Esophagus mucosa (tissue), 1 donor: ENCODE data around the gene EEFSEC. TPM values are rescaled to one million over a fixed set of nuclear protein-coding genes. Genes with fewer than 3 reads are reported as not detected.

ENCODE experiments used
- ATAC-seq: fragments of 200-7000 bp; cut with Tn5 transposase; one replicate; pipeline ENCODE4 v1.9.1; 2020
- total RNA-seq: library from RNA; stranded (reverse); gene quantifications from one replicate; pipeline ENCODE4 v1.2.4, GENCODE V29; 2023
- donor health status: DM: yes; HTN: yes; CAD: no.

EEFSEC gene
- total RNA-seq, 1 donor from 2014 or later = 10.4 TPM

- ATAC-seq = no peak
Observed at GRCh38 chr3:128185630-128186447, 32.6 kb downstream of the EEFSEC start.

DNA sequence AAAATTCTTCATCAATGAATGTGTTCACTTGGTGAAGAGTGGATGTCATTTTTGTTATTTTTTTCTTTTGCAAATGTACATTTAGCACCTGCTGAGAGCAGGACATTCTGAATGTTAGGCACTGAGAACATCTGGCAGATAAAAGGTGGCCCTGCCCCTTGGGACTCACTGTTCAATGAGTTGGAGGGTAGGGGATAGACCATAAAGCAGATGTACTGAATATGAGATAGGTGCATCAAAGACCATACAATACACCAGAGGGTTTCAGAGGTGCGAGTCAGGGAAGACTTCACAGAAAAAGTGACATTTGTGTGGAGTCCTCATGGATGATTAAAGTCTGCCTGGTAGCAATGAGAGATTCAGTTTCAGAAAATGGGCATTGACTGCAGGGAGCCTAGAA is 34.2 kb downstream of the EEFSEC start:
- no peak for ATAC-seq

GRCh38 chr3:128188326-128188725 is 35.0 kb downstream of the EEFSEC start:
- no peak for ATAC-seq

DNA sequence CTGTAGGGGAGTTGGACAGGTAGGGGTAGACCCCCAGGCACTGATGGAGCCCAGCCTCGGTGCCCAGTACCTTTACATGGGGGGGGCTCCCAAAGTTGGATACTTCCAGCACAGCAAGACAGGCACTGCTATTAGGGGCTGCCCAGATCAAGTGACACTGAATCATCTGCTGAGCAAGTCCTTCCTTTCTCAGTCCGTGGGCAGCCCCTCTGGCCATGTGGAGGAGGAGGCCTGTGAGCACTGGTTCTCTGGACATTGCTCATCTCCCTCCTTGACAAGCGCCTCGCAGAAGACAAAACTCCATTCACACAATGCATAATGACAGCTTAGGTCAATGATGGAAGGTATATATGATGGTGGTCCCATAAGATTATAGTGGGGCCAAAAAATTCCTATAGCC is 35.7 kb downstream of the EEFSEC start:
- no peak for ATAC-seq

DNA sequence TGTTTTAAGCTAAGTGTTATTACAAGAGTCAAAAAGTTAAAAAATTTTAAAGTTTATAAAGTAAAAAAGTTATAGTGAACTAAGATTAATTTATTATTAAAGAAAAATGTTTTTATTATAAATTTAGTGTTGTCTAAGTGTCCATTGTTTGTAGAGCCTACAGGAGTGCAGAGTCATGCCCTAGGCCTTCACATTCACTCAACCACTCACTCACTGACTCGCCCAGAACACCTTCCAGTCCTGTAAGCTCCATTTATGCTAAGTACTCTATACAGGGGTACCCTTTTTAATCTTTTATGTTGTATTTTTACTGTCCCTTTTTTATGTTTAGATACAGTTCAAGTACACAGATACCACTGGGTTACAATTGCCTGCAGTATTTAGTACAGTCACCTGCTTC is 37.2 kb downstream of the EEFSEC start:
- peak; percentile 52 for ATAC-seq

DNA sequence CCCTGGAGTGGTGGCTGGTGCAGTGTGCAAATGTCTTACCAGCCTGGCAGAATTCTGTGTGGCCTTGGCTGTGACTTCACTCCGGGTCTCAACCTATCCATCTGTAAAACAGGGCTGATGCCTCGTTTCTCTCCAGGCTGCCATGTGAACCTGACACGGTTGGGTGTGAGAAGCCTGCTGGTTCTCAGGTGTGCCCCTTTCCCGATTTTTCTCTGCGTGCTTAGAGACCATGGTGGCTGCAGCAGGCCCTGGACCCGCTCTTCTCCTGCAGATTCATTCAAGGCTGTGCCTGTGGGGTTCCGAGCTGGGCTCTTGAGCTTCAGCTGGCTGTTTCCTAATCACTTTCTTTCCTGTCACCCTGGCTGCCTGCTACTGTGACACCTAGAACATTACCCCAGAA is 38.9 kb downstream of the EEFSEC start:
- ATAC-seq = no peak

DNA sequence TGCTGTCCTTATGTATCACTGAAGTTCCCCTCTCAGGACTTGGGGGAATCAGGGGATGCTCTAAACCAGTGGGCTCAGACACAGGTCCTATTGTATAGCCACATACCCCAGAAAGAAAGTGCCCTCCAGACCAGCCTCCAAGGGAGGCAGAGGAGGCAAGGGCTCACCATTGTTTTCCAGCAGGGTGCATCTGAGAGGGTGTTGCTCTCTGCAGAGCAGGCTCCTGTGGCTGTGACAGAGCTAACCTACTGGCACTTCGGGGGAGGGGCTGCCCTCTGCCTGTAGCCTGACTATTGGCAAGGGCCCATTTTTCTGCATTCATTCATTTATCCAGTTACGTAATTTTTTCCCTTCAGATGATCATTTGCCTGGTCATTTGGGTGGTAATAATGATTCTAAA is 39.9 kb downstream of the EEFSEC start:
- ATAC-seq = no peak

GRCh38 chr3:128194843-128195242 is 41.6 kb downstream of the EEFSEC start:
- no peak for ATAC-seq

DNA sequence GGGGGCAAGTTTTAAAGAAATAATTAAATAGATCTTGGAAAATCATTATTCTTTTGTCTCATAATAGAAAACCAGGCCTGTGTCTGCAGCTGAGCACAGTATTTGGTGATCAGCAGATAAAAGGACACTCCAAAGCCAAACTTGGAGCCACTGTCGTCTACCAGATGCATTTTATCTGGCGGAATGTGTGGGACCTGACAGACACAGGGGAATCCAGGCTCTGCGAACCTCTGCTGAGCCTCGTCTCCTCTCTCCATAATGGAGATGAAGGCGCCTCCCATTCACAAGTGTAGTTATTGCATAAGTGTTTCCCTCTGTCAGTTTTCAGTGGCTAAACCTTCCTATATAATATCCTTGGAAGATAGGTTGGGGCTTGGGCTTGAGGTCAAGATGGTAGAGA is 42.1 kb downstream of the EEFSEC start:
- no peak for ATAC-seq

GRCh38 chr3:128195802-128196201 is 42.5 kb downstream of the EEFSEC start:
- no peak for ATAC-seq

- no peak for ATAC-seq
Observed at GRCh38 chr3:128196647-128197046, 43.4 kb downstream of the EEFSEC start.

GRCh38 chr3:128197855-128198254 is 44.6 kb downstream of the EEFSEC start:
- no peak for ATAC-seq

DNA sequence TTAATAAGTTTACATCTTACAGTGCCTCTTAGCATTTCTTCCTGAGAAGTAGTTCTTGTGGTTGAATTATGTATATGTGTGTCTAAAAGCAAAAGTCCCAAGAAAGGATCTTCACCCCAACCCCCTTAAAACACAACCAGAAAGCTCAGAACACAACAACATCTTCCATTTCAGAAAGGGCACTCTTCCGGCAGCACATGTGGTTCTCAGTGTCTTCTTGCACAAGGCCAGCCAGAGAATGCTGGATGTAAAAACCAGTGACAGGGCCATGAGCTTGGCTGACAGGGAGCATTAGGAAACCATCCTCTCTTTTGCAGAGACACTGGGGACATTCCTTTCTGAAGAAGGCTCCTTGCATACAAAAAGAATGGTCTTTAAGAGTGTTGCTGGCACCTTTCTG is 45.0 kb downstream of the EEFSEC start:
- ATAC-seq = no peak

DNA sequence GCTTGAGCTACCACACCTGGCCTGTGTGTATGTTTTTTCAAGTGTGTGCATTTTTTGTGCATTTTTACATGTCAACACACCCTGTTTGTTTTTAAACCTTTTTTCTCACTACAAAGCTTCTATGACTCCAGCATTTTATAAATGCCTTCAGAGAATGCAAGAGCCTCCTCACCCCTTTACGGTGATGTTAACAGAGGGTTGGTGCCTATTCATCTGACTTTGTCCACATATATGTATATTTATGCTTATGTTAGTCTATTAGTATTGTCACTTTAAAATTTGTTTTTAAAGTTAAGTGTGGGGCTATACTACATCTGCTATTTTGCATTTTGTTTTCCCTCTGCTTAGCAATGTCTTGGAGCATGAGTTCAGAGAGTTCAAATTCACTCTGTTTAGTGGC is 45.8 kb downstream of the EEFSEC start:
- ATAC-seq = no peak

GRCh38 chr3:128201158-128201755 is 48.0 kb downstream of the EEFSEC start:
- ATAC-seq = no peak

DNA sequence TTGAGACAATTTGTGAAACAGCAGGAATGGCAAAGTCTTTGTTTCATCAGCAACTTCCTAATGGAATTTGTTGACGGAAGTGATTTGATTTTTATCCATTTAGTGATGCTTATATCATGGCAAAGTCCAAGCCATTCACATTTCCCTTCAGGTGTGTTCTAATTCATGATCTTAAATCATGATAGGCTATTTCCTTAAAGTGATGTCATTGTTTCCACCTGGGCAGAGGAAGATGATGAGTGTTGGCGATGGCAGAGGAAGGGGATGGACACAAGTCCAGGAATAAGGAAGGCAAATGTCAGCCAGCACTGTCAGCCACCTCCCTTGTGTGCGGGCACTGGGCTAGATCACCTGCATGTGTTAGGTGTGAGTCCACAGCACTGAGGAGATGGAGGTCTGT is 49.9 kb downstream of the EEFSEC start:
- no peak for ATAC-seq

DNA sequence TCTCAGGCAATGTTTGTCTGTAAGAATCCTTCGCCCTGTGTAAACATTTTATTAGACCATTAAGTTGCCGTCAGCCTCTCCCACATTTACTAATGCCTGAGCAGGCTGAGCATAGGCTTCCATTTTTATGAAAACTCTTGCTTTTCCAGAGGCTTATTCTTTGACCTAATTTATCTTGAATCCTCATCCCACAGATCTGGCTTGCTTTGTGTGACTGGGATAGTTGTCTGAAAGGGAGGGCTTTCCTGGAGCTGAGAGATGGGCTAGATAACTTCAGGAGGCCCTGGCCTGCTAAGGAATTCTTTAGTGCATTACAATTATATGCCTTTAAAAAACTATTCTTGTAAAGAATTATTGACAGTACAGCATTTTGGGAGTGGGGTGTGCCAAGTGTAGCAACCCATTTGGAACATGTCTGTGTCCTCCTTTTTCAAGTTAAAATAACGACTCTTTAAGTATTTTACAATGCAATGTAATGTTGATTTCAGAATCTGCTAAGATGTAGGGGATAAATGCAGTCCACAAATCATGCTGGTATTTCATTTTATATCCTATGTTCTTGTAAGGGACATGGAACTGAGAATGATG is 52.4 kb downstream of the EEFSEC start:
- no peak for ATAC-seq

- ATAC-seq = no peak
Observed at GRCh38 chr3:128207951-128208350, 54.7 kb downstream of the EEFSEC start.

DNA sequence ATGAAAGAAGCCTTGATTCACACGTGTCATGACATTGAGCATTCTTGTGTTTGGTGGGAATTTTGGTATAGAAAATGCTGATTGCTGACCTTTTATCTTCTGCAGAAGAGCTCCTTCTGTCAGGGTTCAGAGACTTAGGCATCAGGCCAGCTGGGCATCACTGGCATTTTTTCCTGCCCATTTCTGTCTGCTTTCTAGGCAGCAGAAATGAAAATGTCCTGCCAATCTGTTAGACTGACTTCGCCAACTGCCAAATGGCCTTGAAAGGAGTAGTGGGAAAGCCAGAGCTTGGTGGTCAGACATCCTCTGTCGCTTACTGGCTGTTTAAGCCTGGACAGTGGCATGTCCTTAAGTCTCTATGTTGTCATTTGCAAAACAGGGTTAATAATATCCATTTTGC is 57.4 kb downstream of the EEFSEC start:
- no peak for ATAC-seq

DNA sequence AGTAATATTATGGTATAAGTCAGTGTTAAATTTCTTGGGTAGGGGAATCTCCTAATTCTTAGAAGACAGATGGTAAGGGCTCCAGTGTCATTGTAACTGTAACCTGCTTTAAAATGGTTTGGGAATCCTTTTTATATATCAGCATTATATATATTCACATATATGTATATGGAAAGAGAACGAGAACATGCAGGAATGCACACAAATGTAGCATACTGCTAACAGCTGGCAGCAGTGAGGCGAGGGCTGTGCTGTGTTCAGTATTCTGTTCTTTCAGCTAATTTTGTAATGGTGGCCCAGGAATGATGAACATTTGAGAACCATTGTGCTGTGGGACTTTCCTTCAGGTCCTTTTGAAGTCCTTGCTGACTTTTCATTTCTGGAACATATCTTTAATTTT is 60.8 kb downstream of the EEFSEC start:
- ATAC-seq = no peak

GRCh38 chr3:128215290-128215689 is 62.0 kb downstream of the EEFSEC start:
- no peak for ATAC-seq

- ATAC-seq = no peak
Observed at GRCh38 chr3:128215800-128216495, 62.7 kb downstream of the EEFSEC start.
